ENCODE measurements around the gene PKNOX2.

The PKNOX2 gene

GRCh38 chr11:125164422-125165110 lies at the start of gene PKNOX2:
Gene PKNOX2, plus strand, starts transcription at chr11:125164751. Its CDS starts 186,555 bp downstream, at chr11:125351306.
- no peak for FAIRE-seq

- no peak for FAIRE-seq
Observed at GRCh38 chr11:125117429-125117828, 47.1 kb upstream of the PKNOX2 start.

- FAIRE-seq, result no peak
Observed at GRCh38 chr11:125123194-125123946, 41.2 kb upstream of the PKNOX2 start.

- no peak for FAIRE-seq
Observed at GRCh38 chr11:125123947-125124617, 40.5 kb upstream of the PKNOX2 start.

- FAIRE-seq, result no peak
Observed at GRCh38 chr11:125124618-125124992, 39.9 kb upstream of the PKNOX2 start.

- FAIRE-seq, result no peak
Observed at GRCh38 chr11:125128450-125128849, 36.1 kb upstream of the PKNOX2 start.

- no peak for FAIRE-seq
Observed at GRCh38 chr11:125129316-125129993, 35.1 kb upstream of the PKNOX2 start.

- no peak for FAIRE-seq
Observed at GRCh38 chr11:125132071-125132470, 32.5 kb upstream of the PKNOX2 start.

GRCh38 chr11:125132596-125132995 lies 32.0 kb upstream of the PKNOX2 start:
- no peak for FAIRE-seq

GRCh38 chr11:125136001-125136400 lies 28.6 kb upstream of the PKNOX2 start:
- FAIRE-seq, result no peak

- FAIRE-seq, result no peak
Observed at GRCh38 chr11:125138966-125139365, 25.6 kb upstream of the PKNOX2 start.

GRCh38 chr11:125139778-125140177 lies 24.8 kb upstream of the PKNOX2 start:
- FAIRE-seq, result no peak

GRCh38 chr11:125140233-125140632 lies 24.3 kb upstream of the PKNOX2 start:
- FAIRE-seq, result no peak

- no peak for FAIRE-seq
Observed at GRCh38 chr11:125141178-125141577, 23.4 kb upstream of the PKNOX2 start.

GRCh38 chr11:125141686-125142535 lies 22.6 kb upstream of the PKNOX2 start:
- FAIRE-seq, result no peak

GRCh38 chr11:125146232-125146631 lies 18.3 kb upstream of the PKNOX2 start:
- FAIRE-seq, result no peak

- FAIRE-seq, result no peak
Observed at GRCh38 chr11:125147280-125147679, 17.3 kb upstream of the PKNOX2 start.

- no peak for FAIRE-seq
Observed at GRCh38 chr11:125148011-125148410, 16.5 kb upstream of the PKNOX2 start.

GRCh38 chr11:125148743-125149142 lies 15.8 kb upstream of the PKNOX2 start:
- no peak for FAIRE-seq

GRCh38 chr11:125153837-125154236 lies 10.7 kb upstream of the PKNOX2 start:
- no peak for FAIRE-seq

GRCh38 chr11:125154378-125155099 lies 10.0 kb upstream of the PKNOX2 start:
- no peak for FAIRE-seq

- no peak for FAIRE-seq
Observed at GRCh38 chr11:125155100-125155444, 9.5 kb upstream of the PKNOX2 start.

Data from colon (tissue), 2 donors.